NCI-H128 (cell line): ENCODE data around the gene TLE3.
A peak's percentile ranks its signal among the peaks of the same experiment; 100 is the strongest.
"Not testable (repeated sequence)": the region's sequence is repeated elsewhere in the genome, so short reads cannot be mapped to it uniquely, and the experiment has no call there.

Experiments
- DNase-seq: peaks from one replicate; lab custom pipeline; 2025; ENCODE audit not compliant: unreplicated experiment; lab: John Stamatoyannopoulos, UW

The TLE3 gene

DNA sequence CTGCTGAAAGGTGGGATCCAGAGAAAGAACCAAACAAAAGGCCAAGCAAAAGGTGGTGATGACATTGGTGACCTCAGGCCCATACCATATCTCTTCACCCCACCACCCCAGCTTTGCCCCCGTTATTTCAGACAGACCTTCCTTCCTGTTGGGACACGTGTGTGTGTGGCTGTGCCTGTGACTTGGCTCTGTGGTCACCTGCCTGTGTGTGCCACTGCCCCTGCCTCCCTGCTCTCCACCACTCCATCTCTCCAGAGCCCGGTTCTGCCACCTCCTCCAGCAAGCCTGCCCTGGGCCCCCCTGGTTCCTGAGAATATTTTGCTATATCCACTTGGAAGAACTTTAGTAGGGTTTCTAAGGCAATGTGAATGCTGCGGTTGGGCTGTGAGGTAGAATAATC is 28.6 kb upstream of the TLE3 start:
- no peak for DNase-seq

DNA sequence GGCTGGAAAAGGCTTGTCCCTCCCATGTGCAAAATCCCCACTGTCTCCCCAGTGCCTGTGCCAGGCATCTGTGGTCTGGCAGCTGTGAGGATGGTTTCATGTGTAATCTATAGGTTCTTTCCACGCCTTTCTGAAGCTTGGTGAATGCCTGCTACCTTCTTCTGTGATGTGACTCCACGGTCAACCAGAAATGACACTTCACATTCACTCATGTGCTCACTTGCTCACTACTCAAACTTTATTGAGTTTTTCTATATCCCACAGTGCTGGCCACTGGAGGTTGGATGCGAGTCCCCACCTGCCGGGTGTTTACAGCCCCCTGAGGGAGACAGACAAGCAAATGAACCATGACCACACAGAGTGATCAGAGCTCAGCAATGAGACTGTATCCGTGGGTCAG is 27.9 kb upstream of the TLE3 start:
- DNase-seq = no peak

DNA sequence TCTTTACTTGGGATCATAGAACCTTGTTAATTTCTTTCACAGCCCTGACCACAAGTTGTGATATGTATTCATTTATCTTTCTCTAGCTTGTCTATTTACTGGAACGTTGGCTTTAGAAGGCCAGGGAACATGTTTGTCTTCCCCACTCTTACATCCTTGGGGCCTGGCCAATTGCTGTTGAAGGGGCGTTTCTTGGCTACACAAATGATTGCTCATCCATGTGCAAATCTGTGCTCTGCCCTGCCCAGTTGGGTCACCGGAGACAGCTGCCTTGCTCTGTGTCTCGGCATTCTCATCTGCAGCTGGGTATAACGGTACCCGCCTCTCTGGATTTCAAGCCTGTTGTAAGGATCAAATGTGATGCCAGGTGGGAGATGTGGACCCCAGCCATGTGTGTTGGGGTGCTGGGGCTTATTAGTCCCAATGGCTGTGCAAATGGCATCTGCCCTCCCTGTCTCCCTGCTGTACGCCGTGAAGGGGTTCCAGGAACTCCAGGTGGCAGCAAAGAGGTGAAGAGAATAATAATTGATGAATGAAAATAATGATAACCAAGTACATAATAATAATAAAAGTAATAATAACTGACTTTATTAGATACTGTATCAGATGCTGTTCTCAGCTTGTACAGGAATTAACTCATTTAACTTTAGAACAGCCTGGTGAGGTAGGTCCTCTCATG is 24.0 kb upstream of the TLE3 start:
- no peak for DNase-seq

DNA sequence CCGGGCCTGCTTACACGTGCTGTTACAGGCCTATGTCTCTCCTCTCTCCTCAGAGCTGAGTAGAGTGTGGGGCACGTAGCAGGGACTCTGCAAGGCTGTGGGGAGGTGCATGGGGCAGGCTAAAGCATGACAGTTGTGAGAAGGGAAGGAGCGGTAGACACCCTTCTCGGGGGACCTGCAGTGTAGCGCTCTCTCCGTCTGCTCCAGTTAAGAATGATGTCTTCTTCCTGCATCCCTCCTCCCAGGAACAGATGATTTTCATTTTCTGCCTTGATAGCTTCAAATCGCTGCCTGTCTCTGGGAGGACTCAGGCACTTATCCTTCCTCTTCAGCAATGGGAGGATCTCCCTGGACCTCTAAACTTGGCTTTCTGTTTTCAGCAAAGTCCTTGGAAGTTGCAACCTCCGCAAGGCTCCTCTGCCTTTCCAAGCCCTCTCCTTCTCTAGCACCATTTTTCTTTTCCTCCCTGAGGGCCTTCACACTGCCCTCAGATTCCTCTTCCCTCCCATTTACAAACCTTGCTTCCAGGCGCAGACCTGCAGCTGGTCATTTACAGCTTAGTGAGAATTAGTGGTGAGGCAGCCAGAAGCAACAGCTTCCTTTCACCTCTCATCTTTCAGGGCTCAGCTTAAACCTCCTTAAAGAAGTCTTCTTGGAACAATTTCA is 23.4 kb upstream of the TLE3 start:
- DNase-seq = no peak

DNA sequence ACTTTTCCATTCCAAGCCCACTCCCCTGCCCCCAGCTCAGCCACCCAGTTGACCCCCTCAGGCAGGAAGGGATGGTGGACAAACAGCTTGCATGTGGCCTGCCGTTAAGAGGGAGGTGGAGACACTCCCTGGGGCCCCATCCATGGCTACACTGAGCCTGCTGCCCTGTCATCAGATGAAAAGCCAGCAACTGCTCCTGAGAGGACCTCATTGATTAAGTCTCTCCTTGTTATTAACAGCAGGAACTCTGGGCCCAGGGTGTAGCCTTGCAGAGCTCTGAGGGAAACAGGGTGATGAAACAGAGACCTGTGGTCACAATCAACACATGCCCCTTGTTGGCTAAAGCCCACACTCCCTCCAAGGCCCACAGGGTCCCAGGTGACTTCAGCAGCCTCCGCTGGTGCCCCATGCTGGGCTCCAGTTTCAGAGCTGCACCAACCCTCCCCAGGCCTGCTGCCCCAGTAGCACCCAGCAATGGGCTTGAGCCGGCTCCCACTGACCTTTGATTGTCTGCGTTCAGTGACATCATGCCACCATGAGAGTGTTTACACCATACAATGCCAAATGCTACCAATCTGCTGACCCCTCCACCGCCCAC is 22.3 kb upstream of the TLE3 start:
- DNase-seq = no peak

DNA sequence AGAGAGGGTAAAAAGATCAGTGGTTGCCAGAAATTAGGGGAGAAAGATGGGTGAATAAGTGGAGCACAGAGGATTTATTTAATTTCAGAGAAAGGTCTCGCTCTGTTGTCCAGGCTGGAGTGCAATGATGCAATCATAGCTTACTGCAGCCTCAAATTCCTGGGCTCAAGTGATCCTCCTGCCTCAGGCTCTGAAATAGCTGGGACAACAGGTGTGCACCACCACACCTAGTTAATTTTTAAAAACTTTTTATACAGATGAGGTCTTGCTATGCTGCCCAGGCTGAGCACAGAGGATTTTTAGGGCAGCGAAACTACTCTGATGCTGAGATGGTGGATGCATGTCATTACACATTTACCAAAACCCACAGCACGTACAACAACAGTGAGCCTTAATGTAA is 20.9 kb upstream of the TLE3 start:
- no peak for DNase-seq

DNA sequence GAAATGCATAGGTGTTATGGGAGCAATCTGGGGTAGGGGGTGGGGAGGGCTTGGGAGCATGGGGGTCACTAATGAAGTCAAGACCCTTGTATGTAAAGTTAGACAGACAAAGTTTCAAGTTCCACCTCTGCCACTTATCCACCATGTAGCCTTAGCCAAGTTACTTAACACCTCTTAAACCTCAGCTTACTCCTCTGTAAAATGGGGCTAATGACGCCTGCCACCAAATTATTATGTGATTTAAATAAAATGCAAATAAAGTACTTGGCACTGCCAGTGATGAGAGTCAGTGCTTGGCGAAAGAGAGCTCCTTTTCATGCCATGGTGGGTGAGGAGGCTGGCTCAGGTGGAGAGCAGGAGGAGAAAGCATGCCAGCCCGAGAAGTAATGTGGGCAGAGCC is 18.6 kb upstream of the TLE3 start:
- DNase-seq = no peak

DNA sequence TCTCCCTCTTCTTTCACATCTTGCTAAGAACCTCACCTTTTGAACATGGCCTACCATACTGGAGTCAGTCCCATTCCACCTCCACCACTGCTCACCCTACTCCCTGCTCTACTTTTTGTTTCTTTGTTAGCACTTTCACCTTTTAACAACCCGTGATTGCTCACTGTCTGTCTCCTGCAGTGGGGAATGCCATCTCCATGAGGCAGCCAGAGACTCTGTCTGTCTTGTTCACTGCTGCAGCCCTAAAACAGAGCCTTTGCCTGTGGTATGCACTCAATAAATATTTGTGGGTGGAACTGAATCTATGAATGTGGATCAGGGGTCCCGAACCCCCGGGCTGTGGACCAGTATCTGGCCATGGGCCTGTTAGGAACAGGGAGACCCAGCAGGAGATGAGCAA is 16.5 kb upstream of the TLE3 start:
- DNase-seq = no peak

DNA sequence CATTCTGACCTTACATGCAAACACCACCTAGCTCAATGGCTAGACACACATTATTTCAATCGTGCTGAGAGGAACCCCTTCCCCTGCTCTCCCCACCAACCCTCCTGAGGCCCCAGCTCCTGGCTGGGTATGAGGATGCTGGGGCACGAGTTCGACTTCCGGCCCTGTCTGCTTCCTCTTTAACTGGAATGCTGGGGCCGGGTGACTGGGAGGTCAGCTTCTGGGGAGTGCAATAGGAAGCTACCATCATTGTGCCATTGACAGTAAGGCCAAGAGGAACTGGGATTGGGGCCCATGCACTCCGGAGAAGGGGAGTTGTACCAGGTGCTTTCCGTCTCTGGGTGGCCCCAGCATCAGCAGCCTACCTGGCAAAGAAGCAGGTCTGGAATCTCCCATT is 15.6 kb upstream of the TLE3 start:
- DNase-seq = no peak

DNA sequence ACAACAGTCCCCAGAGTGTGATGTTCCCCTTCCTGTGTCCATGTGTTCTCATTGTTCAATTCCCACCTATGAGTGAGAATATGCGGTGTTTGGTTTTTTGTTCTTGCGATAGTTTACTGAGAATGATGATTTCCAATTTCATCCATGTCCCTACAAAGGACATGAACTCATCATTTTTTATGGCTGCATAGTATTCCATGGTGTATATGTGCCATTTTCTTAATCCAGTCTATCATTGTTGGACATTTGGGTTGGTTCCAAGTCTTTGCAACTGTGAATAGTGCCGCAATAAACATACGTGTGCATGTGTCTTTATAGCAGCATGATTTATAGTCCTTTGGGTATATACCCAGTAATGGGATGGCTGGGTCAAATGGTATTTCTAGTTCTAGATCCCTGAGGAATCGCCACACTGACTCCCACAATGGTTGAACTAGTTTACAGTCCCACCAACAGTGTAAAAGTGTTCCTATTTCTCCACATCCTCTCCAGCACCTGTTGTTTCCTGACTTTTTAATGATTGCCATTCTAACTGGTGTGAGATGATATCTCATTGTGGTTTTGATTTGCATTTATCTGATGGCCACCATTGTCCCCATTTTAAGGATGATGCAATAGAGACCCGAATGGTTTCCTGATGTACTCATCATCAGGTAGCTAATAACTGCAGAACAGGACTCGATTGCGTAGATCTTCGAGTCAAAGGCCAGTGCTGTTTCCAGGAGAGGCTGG is 15.0 kb upstream of the TLE3 start:
- not testable (repeated sequence) for DNase-seq

DNA sequence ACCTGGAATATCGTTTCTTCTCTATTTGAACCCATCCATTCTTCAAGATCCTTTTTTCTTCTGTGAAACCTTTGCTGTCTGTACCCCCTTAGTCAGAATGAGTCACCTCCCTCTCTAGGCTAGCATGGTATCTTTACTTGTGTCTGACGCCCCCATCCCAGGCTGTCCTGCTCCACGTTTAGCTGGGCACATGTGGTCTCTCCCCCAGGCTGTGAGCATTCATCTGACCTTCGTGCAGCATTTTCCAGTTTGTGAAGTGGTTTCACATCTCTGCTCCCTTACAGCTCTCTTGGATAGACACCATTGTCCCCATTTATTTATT is 14.3 kb upstream of the TLE3 start:
- DNase-seq = no peak

DNA sequence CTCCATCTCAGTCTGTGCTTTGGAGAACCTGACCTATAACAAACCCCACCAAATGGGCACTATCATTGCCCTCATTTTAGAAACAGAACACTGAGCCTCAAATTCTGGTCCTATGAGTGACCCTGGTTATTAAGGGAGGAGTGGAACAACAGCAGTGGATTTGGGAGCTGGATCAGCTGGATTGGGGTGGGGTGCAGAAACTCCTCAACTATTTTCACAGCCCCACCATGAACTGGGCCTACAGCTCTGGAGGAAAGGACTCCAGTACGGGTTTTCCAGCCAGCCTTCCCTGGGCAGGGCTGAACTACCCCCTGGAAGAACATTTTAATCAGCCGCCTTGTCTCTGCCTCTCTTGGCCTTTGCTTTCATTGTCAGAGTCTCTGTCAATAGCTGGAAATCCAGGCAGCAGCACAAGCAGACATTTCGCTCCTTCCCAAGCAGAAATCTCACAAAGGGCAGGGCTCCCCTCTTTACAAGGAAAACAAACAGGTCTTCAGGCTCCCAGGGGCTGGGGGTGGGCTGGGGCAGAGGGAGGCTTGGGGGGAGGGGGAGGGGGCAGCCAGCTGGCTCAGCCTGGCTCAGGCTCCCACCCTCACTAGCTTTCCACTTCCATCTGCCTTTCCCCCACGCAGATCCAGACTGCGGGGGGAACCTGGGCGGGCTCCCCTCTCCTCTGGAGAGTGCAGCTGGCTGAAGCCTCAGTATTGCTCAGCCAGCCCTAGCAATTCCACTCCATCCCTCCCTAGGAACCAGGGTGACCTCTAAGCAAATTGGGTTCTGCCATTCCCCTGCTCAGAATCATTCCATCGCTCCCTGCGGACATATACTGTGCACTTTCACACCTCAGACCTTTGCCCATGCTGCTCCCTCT is 13.7 kb upstream of the TLE3 start:
- DNase-seq = peak; percentile 31

DNA sequence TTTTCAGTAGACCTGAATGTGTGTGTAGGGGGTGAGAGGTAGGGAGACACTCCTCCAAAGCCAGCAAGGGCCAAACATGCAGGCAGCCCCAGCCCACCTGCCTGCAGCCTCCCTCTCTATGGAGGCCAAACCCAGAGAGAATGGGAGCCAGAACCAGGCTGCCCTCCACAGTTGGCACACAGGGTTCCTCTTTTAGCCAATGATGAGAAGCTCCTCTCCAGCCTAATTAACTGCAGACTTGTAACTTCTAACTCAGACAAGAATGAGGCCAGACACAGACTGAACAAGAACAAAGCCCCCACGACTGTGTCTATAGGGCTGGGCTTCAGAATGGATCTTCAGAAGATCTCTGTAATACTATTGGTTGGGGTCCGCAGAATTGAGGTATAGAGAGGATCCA is 12.3 kb upstream of the TLE3 start:
- no peak for DNase-seq

DNA sequence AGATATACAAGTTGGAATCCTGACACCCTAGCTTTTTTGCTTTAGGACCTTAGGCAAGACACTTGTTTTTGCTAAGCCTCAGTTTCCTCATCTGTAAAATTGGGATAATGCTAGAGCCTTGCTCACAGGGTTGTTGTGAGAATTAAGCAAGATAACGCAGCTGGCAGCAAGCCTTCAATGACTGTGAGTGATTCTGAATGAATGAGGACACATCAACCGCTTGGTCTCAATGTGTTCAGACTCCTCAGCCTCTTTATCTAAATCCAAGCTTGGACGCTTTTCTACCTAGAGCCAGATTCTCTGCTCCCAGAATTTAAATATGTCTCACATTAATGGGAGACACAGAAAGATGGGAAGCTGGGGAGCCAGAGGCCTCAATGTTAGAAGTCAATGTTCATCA is 11.8 kb upstream of the TLE3 start:
- DNase-seq = no peak

DNA sequence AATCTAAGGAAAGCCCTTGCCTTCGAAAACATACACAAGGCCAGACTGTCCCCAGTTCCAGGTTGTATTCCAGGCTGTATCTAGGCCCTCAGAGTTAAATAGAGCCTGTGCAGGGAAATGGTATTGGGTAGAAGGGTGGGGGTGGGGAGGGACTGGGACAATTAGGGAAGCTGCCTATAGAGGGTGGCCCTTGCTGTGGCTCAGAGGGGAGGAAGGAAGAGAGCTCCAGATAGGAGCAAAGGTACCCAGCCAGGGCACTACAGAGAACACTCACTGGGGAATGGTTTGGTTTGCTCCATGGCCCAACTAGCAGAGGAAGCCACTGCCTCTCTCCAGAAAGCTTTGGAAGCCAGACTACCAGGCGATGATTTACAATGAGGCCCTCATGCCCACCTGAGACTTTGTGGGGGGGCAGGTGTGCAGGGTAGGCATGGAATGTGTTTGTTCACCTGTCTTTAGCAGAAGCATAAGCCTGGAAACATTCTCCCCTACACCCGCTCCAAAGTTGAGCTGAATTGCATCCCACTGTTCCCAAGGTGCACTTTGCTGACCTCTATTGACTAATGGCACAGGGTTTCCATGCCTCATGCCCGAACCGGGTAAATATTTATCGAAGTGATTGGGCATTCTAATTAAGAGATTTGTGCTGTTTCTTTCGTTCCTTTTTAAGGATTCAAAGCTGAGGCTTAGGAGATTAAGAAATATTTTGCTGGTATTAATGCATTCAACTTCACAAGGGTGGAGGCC is 6.3 kb upstream of the TLE3 start:
- DNase-seq = no peak

DNA sequence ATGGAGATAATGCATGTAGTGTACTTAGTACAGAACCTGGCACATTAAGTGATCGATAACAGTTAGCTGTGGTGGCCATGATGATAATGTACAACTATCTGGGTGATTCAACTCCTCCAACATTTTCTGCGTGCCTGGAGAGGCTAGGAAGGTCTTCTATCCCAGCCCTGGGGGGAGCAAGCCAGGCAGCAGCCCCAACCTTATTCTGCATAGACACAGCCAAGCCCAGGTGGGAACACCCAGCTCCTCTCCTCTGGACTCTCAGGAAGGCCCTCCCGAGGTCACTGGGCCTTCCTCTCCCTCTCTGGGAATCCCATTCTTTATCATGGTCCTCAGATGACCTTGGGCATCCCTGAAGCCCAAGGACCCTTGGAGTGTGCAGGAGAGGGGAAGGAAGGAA is 5.1 kb upstream of the TLE3 start:
- no peak for DNase-seq

DNA sequence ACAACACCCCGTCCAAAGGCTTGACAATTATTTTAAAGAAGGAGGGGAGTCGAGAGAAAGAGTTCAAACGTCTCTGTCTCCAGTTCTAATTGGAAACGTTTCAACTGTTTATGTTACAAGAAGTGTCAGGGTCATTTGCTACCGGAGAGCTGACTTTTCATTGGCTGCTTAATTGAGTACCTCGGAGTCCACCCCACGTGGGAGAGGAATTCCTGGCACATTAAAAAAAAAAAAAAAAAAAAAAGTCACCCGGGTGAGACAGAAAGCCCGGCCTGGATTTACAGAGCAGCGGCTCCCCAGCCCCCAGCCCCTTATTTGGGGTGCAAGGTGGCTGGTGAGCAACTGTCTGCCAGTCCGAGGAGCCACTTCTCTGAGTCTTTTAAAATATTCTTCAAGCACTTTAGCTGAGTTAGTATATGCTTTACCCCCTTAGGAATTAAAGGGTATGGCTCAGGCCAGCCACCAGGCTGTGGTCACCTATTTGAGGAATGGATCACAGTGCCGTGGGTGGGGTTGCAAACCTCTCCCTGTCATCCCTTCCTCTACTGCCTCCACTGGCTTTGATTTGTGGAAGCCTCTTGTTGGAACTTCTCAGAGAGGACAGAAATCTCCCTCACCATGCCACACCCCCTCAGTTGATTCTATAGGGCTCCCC is 3.9 kb upstream of the TLE3 start:
- DNase-seq = peak; percentile 70

DNA sequence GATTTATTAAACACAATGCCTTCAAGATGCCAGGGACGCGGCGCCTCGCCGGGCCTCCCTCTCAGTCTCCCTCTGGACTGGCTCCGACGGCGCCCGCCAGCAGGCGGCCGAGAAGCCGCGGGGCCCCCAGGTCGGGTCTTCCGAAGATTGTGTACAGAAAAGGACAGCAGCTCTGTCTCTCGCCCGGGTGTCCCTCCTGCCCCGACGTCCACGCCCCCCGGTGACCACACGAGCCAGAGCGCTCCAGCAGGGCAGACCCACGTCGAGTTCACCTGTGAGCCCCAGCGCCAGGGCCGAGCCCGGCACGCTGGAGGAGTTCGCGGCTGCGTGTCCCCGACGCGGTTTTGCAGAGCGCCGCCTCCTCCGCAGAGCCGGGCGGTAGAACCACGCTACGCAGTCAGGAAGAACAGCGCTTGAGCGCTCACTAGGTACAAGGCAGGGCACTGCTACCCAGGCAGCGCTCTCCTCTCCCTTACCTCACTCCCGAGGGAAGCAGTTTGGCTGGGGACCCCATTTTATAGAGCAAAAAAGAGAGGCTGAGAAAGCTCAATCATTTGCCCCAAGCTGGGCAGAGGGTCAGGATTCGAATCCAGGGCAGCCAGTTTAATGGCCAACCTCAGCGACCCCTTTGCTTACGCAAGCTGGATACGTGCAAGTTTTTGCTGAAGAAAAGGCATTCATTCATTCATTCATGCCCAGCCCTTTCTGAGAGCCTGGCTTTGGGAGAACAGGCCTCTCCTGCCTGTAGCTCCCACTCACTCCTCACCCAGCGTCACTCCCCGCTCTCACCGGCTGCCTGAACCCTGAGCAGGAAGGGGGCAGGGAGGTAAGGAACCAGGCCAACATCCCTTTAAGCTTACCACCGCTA is 3.0 kb upstream of the TLE3 start:
- DNase-seq = no peak

DNA sequence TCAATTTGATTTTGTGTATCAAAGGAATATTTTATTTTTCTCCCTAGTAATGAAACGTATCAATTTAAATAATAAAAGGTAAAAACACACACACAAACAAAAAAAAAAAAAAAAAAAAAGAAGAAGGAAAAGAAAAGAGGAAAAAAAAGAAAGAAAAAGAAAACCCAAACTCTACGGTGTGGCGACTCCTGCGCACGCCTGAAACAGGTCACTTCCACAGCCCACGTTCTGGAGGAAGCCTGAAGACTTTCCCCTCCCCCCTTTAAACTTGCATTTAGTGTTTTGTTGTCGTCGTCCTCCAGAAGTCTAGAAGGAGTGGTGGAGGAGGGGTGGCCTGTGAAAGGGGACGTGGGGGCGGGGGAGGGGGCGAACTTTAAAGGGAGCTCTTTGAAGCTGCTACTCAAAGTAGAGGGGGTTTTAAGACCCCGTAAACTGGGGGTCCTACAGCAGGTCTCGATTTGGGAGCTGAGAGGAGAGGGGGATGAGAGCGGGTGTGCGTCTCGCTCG is 2.3 kb upstream of the TLE3 start:
- DNase-seq = no peak
